ENCODE data around the gene KCNG2. TPM values are rescaled to one million over a fixed set of nuclear protein-coding genes. Genes with fewer than 3 reads are reported as not detected.
A peak's percentile ranks its signal among the peaks of the same experiment; 100 is the strongest.

The KCNG2 gene
- total and polyA plus RNA-seq, 4 donors = 0.23 to 1.1 TPM; not detected in 2

DNA sequence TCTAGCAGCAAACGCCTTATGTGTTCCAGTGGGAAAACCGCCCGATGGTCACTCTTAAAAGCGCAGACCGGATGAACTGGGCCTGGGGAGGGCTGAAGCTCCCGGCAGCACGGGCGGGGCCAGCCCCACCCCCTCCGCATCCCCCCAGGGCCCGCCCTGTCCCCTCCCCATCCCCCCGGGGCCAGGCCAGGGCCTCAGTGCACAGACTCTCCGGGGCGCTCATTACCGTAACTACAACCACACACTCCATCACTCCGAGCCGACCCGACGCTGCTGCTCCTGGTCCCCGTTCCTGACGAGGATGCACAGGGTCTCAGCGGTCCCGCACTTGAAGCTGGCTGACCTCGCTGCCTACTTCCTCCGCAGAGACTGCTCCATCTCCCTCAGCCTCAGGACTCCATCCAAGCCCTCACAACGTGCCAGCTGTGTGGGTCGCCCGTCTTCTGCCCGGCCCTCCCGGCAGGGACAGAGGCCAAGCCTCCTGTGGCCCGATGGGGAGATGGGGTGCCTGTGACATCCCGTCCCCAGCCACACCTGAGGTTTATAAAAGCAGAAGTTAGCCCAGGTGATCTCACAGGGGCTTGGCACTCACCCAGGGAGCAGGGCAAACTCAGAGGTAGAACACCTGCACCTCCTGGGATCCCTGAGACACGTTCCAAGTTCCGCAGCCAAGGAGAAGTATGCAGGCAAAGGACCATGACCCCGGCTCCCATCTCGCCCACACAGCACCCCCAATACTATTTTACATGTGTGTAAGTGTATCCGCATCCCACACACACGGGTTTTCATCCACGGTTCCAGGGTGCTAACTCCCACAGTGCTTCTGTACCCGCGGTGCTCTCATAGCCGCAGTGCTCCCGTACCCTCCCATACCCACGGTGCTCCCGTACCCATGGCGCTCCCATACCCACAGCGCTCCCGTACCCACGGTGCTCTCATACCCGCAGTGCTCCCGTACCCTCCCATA is 117.7 kb downstream of the KCNG2 start:
- no peaks in the 10 kb centered on the region for H3K27me3 ChIP-seq (ENCODE audit: control insufficient read depth in 1 of 2, insufficient read depth in 2 of 2, low read length in 1 of 2)
- no peak overlapping the region for H3K4me3 ChIP-seq (ENCODE audit: low read length in 2 of 2)
- 92 to 94% methylated on average over 50 of the region's 50 CpGs for WGBS, 2 donors
- H3K36me3 ChIP-seq (ENCODE audit: control insufficient read depth in 1 of 2, insufficient read depth in 2 of 2, low read length in 1 of 2) = no peaks in the 10 kb centered on the region
- DNase-seq = peak; percentile 33 to 34
- no peak for ATAC-seq (ENCODE audit: low FRiP score)
- no peak overlapping the region for H3K27ac ChIP-seq (ENCODE audit: low read depth in 1 of 2, low read length in 2 of 2)
- no peaks in the 10 kb centered on the region for H3K9me3 ChIP-seq (ENCODE audit: control insufficient read depth, low read length)
- no peaks in the 10 kb centered on the region for H3K4me1 ChIP-seq (ENCODE audit: control insufficient read depth in 1 of 2, insufficient read depth in 2 of 2, low read length in 2 of 2)
- intact Hi-C loops (cut with DNase I) = no loop called here

DNA sequence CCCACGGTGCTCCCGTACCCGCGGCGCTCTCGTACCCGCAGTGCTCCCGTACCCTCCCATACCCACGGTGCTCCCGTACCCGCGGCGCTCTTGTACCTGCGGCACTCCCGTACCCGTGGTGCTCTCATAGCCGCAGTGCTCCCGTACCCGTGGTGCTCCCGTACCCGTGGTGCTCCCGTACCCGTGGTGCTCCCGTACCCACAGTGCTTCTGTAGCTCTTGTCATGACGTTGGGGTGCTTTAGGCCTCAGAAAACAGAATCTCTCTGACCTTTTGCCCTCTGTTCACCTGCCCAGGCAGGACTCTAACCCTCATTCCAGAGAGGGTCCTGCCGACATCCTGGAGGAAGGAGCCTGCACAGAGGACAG is 118.4 kb downstream of the KCNG2 start:
- no peaks in the 10 kb centered on the region for H3K4me1 ChIP-seq (ENCODE audit: control insufficient read depth in 1 of 2, insufficient read depth in 2 of 2, low read length in 2 of 2)
- no peak overlapping the region for H3K4me3 ChIP-seq (ENCODE audit: low read length in 2 of 2)
- WGBS, 2 donors = 88% methylated on average over 26 of the region's 26 CpGs
- H3K9me3 ChIP-seq (ENCODE audit: control insufficient read depth, low read length) = no peaks in the 10 kb centered on the region
- ATAC-seq (ENCODE audit: low FRiP score) = no peak
- no peaks in the 10 kb centered on the region for H3K36me3 ChIP-seq (ENCODE audit: control insufficient read depth in 1 of 2, insufficient read depth in 2 of 2, low read length in 1 of 2)
- no peaks in the 10 kb centered on the region for H3K27me3 ChIP-seq (ENCODE audit: control insufficient read depth in 1 of 2, insufficient read depth in 2 of 2, low read length in 1 of 2)
- H3K27ac ChIP-seq (ENCODE audit: low read depth in 1 of 2, low read length in 2 of 2) = no peak overlapping the region
- intact Hi-C loops (cut with DNase I) = no loop called here
- peak; percentile 27 to 32 for DNase-seq

DNA sequence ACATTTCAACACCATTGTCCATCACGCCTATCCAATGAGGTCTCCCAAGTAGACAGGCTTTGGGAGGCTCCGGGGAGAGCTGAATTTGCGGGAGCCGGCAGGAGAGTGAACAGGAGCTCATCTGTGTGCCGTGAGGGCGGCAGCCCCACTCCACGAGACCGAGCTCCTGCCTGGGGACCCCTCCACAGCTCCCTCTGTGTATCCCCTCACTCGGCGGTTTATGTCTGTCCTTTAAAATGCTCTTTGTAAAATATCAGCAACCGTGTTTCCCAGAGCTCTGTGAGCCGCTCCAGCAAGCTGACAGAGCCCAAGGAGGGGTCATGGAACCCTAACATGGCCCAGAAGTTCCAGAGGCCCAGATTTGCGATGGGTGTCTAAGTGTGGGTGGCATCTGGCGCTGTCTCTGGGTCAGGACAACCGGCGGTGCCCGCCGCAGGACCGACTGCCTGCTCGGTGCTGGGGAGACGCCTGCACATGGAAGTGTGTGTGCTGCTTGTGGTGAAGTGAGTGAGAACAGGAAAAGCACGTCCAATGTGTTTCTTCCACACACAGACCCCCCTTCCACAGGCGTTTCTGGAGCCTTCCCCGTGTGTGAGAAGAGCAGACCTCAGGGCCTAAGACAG is 118.9 kb downstream of the KCNG2 start:
- Histone ChIP-seq H3K27me3 (ENCODE audit: control insufficient read depth in 1 of 2, insufficient read depth in 2 of 2, low read length in 1 of 2) (no peaks in the 10 kb centered on the region), H3K36me3 (ENCODE audit: control insufficient read depth in 1 of 2, insufficient read depth in 2 of 2, low read length in 1 of 2) (no peaks in the 10 kb centered on the region), H3K27ac (ENCODE audit: low read depth in 1 of 2, low read length in 2 of 2) (no peak overlapping the region), H3K9me3 (ENCODE audit: control insufficient read depth, low read length) (no peaks in the 10 kb centered on the region), H3K4me1 (ENCODE audit: control insufficient read depth in 1 of 2, insufficient read depth in 2 of 2, low read length in 2 of 2) (no peaks in the 10 kb centered on the region), H3K4me3 (ENCODE audit: low read length in 2 of 2) (no peak overlapping the region)
- 95 to 98% methylated on average over 24 of the region's 24 CpGs for whole genome bisulfite sequencing, 2 donors
- DNase-seq (peak in 1 of 2 donors; percentile 63), ATAC-seq (ENCODE audit: low FRiP score) (no peak)
- intact Hi-C loops (cut with DNase I) = no loop called here

DNA sequence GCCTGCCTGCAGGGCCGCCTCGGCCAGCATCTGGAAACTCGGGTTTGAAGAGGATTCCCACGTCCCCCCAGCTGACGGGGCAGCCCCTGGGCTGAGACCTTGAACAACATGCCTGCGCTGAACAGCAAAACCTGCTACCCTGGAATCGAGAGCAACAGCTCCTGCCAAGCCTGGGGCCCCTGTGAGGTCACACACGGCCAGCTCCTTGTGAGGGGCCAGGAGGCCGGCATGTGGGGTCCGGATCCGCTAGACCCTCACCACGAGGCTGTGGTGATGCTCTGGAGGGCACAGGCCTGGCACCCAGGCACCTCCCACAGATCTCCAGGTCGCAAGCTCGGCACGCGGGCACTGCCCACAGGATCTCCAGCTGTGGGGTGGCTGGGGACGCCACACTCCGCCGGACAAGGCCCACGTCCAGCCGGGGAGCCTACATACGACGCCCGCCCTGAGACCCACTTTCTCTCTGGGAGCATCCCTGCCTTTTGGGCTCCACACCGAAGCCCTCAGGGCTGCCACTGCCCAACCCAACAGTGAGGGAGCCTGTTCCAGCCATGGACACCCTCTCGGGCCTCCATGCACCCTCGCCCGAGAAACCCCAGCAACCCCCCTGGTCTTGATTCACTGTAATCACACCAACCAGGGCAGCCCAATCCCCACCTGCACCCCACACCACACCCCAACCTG is 119.6 kb downstream of the KCNG2 start:
- ATAC-seq (ENCODE audit: low FRiP score) = no peak
- intact Hi-C loops (cut with DNase I) = no loop called here
- H3K9me3 ChIP-seq (ENCODE audit: control insufficient read depth, low read length) = no peaks in the 10 kb centered on the region
- H3K27ac ChIP-seq (ENCODE audit: low read depth in 1 of 2, low read length in 2 of 2) = no peak overlapping the region
- H3K4me1 ChIP-seq (ENCODE audit: control insufficient read depth in 1 of 2, insufficient read depth in 2 of 2, low read length in 2 of 2) = no peaks in the 10 kb centered on the region
- no peaks in the 10 kb centered on the region for H3K36me3 ChIP-seq (ENCODE audit: control insufficient read depth in 1 of 2, insufficient read depth in 2 of 2, low read length in 1 of 2)
- H3K27me3 ChIP-seq (ENCODE audit: control insufficient read depth in 1 of 2, insufficient read depth in 2 of 2, low read length in 1 of 2) = no peaks in the 10 kb centered on the region
- H3K4me3 ChIP-seq (ENCODE audit: low read length in 2 of 2) = no peak overlapping the region
- 94 to 96% methylated on average over 28 of the region's 28 CpGs for WGBS, 2 donors
- DNase-seq = peak; percentile 35 to 68

DNA sequence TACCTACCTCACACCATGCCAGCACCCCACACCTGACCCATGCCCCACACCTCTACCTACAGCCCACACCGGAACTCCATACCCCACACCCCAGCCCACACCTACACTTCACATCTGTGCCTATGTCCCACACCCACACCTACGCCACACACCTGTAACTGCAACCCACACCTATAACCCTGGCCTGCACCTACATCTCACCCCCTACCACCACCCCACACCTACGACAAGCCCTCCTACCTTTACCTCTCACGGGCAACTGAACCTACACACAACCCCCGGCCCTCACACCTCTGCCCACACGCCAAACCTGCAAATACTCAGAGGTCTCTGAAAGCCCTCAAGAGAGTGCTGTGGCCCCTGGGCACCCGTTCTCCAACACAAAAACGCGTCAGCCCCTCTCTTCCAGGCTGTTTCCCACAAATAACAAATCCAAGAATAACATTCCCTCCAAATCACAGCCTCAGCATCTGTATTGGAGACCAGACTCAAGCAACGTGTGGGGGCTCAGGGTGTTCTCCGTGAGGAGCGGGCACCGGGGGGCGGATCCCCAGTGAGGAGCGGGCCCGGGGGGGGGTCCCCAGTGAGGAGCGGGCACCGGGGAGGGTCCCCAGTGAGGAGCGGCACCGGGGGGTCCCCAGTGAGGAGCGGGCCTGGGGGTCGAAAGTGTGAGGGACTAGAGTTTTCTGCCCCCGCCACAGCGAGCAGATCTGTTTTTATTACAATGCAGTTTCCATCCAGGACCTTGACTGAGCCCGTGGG is 120.3 kb downstream of the KCNG2 start:
- no peak overlapping the region for H3K27ac ChIP-seq (ENCODE audit: low read depth in 1 of 2, low read length in 2 of 2)
- H3K36me3 ChIP-seq (ENCODE audit: control insufficient read depth in 1 of 2, insufficient read depth in 2 of 2, low read length in 1 of 2) = no peaks in the 10 kb centered on the region
- ATAC-seq (ENCODE audit: low FRiP score) = no peak
- no peaks in the 10 kb centered on the region for H3K9me3 ChIP-seq (ENCODE audit: control insufficient read depth, low read length)
- H3K4me3 ChIP-seq (ENCODE audit: low read length in 2 of 2) = no peak overlapping the region
- no peaks in the 10 kb centered on the region for H3K27me3 ChIP-seq (ENCODE audit: control insufficient read depth in 1 of 2, insufficient read depth in 2 of 2, low read length in 1 of 2)
- intact Hi-C loops (cut with DNase I) = no loop called here
- WGBS, 2 donors = 92 to 93% methylated on average over 23 to 25 of the region's 25 CpGs
- peak; percentile 43 to 58 for DNase-seq
- H3K4me1 ChIP-seq (ENCODE audit: control insufficient read depth in 1 of 2, insufficient read depth in 2 of 2, low read length in 2 of 2) = no peaks in the 10 kb centered on the region

DNA sequence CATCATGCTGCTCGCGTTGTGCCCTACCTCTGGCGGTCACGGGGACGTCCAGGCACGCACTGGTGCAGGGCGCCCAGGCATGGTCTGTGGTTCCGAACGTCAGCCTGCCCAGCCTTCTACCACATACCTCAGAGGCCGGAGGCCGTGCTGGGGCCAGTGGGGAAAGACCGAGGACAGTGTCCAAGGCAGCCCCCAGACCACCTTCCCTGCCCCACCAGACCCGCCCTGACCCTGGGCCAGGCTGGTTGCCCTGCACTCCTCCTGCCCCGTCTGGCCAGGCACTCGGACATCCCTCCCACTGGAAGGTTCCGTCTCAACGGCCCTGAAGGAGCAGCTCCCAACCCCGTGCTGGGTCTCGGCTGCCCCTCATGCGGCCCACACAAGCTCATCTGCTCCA is 120.9 kb downstream of the KCNG2 start:
- H3K4me3 ChIP-seq (ENCODE audit: low read length in 2 of 2) = no peak overlapping the region
- no peaks in the 10 kb centered on the region for H3K9me3 ChIP-seq (ENCODE audit: control insufficient read depth, low read length)
- H3K4me1 ChIP-seq (ENCODE audit: control insufficient read depth in 1 of 2, insufficient read depth in 2 of 2, low read length in 2 of 2) = no peaks in the 10 kb centered on the region
- 96 to 98% methylated on average over 20 of the region's 20 CpGs for WGBS, 2 donors
- no peak overlapping the region for H3K27ac ChIP-seq (ENCODE audit: low read depth in 1 of 2, low read length in 2 of 2)
- H3K36me3 ChIP-seq (ENCODE audit: control insufficient read depth in 1 of 2, insufficient read depth in 2 of 2, low read length in 1 of 2) = no peaks in the 10 kb centered on the region
- DNase-seq = peak; percentile 36 to 66
- intact Hi-C loops (cut with DNase I) = no loop called here
- H3K27me3 ChIP-seq (ENCODE audit: control insufficient read depth in 1 of 2, insufficient read depth in 2 of 2, low read length in 1 of 2) = no peaks in the 10 kb centered on the region
- no peak for ATAC-seq (ENCODE audit: low FRiP score)

DNA sequence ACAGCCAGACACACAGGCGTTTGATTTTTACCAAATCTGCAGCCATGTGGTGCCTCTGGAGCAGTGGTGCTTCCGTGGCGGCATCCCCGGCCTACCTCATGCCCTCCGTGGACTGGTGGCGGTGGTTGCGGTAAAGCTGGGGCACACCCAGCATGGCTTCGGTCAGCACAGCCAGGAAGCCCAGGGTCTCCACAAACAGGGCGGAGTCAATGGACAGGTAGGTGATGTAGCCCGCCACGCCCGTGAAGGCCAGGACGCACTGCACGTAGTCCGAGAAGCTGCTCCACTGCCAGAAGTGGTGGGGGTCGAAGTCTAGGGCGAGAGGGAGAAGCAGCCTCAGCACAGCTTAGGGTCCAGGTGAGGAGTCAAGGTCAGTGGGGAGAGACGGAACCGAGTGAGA is 121.4 kb downstream of the KCNG2 start:
- Histone ChIP-seq H3K4me3 (ENCODE audit: low read length in 2 of 2) (no peak overlapping the region), H3K27ac (ENCODE audit: low read depth in 1 of 2, low read length in 2 of 2) (no peak overlapping the region), H3K36me3 (ENCODE audit: control insufficient read depth in 1 of 2, insufficient read depth in 2 of 2, low read length in 1 of 2) (no peaks in the 10 kb centered on the region), H3K9me3 (ENCODE audit: control insufficient read depth, low read length) (no peaks in the 10 kb centered on the region), H3K4me1 (ENCODE audit: control insufficient read depth in 1 of 2, insufficient read depth in 2 of 2, low read length in 2 of 2) (no peaks in the 10 kb centered on the region), H3K27me3 (ENCODE audit: control insufficient read depth in 1 of 2, insufficient read depth in 2 of 2, low read length in 1 of 2) (no peaks in the 10 kb centered on the region)
- no peak for ATAC-seq (ENCODE audit: low FRiP score)
- intact Hi-C loops (cut with DNase I) = no loop called here
- 97 to 98% methylated on average over 19 of the region's 19 CpGs for WGBS, 2 donors
- peak; percentile 41 to 50 for DNase-seq

All from aorta (tissue), 5 donors.